Frontal cortex (tissue), 4 donors: ENCODE data around the gene KCNQ2. TPM values are rescaled to one million over a fixed set of nuclear protein-coding genes. Genes with fewer than 3 reads are reported as not detected.
"Not testable (repeated sequence)": the region's sequence is repeated elsewhere in the genome, so short reads cannot be mapped to it uniquely, and the experiment has no call there.

Source experiments
- DNase-seq, 2 donors: peaks; one replicate each; pipeline ENCODE4 v3.0.0; 2012; ENCODE audit warnings: low spot score in 2 of 2
- FAIRE-seq: peaks from 2 replicates; lab custom pipeline; 2012; peaks lifted over from hg19 to GRCh38; lab: Jason Lieb, UNC
- total RNA-seq: library from RNA; depleted of rRNA; stranded (reverse); fragments of >200 nt; gene quantifications from one replicate; pipeline ENCODE4 v1.2.3, GENCODE V29; 2014
- donor health status: control.
- donor health status: control.
- donor health status: control.

Gene KCNQ2
- 159 TPM for total RNA-seq

DNA sequence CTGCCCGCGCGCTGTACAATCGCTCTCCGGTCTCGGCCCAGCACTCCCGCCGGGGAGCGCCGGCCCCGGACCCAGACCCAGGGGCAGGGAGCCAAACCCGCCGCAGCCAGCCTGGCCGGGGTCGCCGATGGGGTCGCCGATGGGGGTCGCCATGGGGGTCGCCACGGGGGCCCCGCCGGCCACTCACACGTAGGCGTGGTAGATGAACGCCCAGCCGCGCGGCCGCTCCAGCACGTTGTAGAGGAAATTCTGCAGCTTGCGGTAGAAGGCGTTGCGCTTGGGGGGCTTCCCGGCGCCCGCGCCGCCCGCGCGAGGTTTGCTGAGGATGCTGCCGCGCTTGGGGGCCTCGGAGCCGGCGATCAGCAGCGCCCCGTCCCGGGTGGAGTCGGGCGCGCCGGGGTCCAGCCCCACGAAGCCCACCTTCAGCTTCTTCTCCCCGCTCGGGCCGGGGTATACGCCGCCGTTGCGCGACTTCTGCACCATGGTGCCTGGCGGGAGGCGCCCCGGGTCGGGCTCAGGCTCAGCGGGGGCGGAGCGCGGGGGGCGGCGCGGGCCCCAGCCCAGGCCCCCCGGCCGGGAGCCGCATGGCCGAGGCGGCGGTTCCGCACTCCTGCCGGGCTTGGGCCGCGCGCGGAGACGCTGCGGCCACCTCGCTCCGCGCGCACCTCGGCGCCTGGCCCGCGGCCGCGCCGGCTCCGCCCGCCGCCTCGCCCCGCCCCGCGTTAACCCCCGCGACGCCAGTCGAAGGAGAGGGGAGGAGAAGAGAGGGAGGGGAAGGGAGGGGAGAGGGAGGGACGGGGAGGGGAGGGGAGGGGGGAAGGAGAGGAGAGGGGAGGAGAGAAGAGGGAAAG lies at the start of gene KCNQ2:
Gene KCNQ2 (minus strand): TSS at position 675 of the 851 bp plus-strand sequence. CDS start 192 bp downstream, at position 483.
- DNase-seq (peak in 1 of 2 donors; percentile 58), FAIRE-seq (no peak)

DNA sequence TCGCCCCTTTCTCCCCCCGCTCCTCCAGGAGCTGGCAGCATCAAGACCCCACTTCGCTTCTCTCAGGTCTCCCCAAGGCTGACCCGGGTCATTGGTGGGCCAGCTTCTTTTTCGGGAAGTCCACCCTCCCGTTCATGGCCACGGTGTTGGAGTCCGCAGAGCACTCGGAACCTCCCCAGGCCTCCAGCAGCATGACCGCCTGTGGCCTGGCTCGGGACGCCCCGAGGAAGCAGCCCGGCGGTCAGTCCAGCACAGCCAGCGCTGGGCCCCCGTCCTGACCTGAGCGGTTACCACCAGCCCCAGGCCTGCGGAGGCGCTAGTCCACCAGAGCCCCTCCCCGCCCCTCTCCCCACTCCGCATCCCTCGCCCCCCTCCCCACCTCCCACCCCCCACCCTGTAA lies 49.1 kb upstream of the KCNQ2 start:
- FAIRE-seq (no peak), DNase-seq (no peak)

DNA sequence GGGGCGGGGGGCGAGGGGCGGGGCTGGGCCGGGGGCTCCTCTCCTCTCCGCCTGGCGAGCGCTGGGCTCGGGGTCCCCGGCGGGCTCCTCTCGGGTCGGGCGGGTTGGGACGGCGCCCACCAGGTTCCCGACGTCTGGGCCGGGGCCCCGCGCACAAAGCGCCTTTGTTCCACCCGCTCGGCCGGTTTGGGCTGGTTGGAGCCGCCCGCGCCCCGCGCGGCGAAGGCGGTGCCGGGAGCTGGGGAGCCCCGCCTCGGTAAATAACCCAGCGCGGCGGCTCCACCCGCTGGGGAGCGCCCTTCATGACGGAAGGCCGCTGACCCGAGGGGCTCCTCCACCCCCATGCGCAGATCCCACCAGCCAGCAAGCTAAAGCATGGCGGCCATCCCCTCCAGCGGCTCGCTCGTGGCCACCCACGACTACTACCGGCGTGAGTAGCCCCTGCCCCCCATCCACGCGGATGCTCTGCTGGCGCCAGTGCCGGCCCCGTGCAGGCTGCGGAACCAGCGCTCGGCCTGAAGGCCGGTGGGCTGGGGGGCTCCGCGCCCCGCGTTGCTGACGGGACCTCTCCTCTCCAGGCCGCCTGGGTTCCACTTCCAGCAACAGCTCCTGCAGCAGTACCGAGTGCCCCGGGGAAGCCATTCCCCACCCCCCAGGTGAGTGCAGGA lies 48.6 kb upstream of the KCNQ2 start:
- FAIRE-seq, result no peak
- peak; percentile 85 to 95 for DNase-seq

DNA sequence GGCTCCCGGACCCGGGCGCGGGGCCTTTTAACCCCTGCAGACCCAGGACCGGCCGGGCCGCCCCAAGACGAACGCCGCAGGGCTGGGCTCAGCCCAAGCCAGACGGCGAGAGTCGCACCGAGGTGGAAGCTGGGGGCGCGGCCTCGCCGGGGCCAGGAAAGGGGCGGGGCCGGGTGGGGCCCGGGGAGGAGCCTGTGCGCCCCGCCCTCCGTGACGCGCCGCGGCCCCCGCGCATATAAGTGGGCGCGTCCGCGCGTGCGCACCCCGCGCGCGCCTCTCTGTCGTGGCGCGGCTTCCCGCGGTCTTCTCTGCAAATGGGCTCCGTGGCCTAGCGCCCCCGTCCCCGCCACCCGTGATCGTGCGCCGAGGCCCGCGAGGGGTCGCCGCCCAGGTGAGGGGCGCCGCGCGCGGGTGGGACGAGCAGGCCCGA lies 48.1 kb upstream of the KCNQ2 start, which contains the start of gene PPDPF:
Gene PPDPF (plus strand): TSS at position 262 of the 430 bp plus-strand sequence. CDS start 544 bp downstream, outside the sequence.
- FAIRE-seq (no peak), DNase-seq (peak; percentile 100)

DNA sequence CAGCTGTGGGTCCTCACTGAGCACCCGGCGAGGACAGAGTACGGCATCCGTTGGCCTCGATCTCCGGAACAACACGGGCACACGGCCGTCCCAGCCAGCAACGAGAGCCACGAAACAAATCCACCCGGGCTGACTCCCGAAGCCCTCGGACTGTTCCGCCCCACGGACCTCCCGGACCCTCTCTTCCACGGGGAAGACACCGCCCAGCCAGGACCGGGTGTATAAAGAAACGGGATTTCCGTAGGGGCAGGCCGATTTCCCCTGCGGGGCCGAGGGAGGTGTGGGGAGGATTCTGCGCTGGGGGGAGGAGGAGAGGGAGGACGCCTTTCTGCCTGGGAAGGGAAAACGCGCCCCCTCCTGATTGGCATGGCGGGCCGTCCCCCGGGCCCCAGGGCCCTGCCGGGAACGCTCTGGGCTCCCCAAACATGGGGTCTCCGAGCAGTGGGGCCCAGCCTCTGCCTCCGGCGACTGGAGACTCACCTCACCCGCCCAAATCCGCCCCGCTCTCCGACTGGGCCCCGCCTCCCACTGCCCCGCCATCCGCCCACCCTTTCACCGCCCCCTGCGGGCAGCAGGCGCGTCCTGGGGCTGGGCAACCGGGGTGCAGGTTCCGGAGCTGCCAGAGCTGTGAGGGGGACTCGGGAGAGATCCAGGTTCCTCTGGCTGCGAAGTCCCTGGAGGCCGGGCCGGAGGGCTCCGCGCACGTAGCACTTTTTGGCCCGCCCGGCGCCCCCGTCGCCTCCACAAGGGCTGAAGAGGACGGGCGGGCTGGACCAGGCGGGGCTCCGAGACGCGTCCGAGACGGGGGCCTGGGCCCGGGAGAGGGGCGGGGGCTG lies 47.4 kb upstream of the KCNQ2 start:
- peak in 1 of 2 donors; percentile 65 for DNase-seq
- FAIRE-seq, result no peak

DNA sequence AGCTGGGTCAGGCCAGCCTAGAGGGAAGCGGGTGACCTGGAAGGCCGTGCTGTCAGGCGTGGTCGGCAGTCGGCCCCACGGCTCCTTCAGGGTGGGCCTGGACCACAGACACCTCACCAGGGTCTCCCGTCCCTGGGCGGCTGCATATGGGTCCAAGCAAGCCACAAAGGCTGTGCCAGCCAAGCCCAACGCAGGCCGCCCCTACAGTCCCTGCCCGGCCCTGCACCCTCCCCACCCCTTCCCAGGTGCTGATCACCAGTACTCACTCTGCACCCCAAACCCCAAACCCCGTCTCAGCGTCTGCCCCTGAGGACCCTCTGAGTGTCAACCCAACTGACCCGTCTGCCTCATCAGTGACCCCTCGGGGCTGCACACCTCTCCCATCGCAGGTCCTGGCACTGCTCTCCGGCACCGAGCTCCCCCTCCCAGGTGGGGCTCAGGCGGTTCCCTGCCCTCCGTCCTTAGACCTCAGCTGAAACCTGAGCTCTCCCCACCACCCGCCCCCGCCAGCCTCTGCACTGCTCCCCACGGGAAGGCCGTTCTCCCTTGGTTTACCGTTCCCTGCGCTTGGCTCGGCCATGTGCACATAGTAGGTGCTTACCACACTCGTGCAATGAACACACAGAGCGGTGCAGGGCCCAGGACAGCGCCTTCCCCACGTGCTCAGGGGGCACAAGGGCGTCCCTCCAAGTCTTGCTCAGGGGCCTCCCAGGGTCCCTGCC lies 46.7 kb upstream of the KCNQ2 start:
- DNase-seq, result no peak
- no peak for FAIRE-seq

DNA sequence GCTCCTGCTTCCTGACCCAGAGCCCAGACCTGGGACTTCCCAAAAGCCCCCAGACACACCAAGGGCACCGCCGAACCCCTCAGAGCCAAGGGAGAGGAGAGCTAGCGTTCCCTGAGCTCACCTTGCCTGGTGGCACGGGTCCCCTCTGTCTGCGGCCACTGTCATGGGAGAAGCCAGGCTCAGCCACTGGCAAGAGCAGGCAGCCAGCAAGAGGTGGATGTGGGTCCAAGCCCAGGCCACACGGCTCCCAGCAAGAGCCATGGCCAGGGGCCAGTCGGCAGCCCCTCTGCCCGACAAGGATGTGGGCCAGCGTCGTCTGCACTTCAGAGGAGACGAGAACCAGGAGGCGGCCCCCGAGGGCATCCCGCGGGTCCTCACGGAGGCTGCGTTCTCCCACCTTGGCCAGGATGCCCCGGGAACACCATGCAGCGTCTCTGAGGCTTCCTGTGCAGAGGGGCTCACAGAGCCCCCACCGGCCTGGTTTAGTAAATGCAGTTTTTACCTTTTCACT lies 46.0 kb upstream of the KCNQ2 start:
- FAIRE-seq (no peak), DNase-seq (peak in 1 of 2 donors; percentile 26)

DNA sequence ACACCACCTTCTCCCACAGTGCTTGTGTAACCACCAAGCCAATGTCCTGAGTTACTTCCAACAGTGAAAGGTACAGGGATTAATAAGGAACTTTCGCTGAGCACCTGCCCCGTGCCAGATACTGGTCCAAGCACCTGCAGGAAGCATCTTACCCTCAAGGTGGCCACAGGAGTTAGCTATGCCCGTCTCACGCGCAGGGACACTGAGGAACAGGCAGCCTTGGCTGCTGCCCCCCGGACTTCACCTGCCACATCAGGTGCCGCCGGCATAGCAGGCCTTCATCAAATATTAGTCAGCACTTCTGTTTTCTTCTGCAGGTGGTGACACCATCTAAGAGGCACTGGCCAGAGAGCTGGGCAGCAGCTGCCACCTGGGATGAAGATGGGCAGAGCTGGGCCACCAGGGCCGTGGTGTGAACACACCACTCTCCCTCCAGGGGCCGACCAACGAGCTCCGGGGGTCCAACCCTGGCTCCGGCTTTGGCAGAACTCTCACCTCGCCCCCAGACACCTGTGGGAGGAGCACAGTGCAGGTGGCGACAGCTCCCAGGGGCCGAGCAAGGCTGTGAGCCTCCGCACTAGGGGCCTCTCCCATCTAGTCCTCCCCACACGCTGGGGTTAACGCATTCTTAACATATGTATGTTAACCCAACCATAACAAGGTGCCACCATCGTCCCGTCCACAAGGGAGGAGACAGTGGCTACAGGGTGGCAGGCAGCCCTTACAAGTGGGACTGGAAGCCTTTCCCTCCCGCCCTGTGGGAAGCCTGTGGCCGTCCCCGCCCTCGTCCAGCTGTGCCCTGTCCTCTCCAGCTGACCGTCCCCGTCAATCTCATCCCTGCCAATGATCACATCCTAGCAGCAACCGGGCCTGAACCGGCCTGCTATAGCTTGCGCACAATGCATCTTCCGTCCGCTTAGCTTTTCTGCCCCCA lies 45.2 kb upstream of the KCNQ2 start:
- DNase-seq (no peak), FAIRE-seq (no peak)

DNA sequence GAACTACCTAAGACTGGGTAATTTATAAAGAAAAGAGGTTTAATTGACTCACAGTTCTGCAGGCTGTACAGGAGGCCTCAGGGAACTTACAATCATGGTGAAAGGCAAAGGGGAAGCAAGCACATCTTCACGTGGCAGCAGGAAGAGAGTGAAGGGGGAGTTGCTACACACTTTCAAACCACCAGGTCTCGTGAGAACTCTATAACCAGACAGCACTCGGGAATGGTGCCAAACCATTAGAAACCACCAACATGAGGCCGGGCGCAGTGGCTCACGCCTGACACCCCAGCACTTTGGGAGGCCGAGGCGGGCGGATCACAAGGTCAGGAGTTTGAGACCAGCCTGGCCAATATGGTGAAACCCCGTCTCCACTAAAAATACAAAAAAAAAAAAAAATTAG lies 42.1 kb upstream of the KCNQ2 start:
- DNase-seq, FAIRE-seq: not testable (repeated sequence)

DNA sequence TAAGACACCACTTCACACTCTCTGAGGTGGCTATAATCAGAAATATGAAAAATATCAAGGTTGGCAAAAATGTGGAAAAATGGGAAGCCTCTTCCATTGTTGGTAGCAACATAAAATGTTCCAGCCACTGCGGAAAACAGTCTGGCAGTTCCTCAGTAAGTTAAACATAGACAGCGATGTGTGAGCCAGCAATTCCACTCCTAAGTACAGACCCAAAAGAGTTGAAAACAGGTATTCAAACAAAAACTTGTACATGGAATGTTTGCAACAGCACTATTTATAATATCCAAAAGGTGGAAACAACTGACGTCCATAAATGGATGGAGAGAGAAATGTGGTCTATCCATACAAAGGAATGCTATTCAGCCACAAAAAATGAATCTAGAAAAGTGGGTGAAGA lies 40.8 kb upstream of the KCNQ2 start:
- DNase-seq (no peak), FAIRE-seq (no peak)

DNA sequence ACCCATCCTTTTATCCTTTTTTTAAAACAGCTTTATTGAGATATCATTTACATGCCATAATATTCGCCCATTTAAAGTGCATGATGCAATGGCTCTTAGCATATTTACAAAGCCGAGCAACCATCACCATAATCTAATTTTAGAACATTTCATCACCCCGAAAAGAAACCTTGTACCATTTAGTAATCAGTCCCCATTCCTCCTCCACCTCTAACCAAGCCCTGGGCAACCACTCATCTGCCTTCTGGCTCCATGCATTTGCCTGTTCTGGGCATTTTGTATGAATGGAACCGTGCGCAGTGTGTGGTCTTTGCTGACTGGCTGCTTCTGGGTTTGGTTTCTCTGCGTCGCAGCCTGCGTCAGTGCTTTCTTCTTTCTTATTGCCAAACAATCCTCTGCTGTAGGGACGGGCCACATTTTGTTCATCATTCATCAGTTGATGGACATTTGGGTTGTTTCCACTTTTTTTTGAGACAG lies 36.7 kb upstream of the KCNQ2 start:
- FAIRE-seq (no peak), DNase-seq (no peak)

DNA sequence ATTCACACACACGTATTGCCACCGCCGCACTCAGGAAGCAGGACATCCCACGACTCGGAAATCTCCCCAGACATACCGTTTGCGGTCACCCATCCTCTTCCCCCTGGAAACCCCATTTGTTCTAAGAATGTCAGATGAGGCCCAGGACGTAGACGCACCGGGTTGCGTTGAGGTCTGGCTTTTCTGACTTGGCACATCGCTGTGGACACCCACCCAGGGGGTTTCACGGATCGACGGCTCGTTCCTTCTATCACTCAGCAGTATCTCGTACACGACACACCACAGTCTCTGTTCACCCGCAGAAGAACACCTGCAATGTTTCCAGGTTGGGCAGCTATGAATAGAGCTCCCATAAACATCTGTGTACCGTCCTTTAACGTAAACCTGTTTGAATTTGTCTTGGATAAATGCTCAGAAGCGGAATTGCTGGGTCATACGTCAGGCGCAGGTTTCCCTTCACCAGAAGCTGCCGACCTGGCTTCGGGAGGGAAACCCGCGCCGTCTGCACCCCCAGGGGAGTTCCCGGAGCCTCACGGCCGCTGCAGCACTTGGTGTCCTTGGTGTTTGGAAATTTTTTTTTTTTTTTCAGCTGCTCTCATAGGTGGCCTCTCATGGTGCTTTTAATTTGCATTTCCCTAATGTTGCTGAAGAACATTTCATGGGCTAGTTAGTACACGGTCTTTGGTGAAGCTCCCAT lies 35.8 kb upstream of the KCNQ2 start:
- no peak for FAIRE-seq
- DNase-seq, result no peak

DNA sequence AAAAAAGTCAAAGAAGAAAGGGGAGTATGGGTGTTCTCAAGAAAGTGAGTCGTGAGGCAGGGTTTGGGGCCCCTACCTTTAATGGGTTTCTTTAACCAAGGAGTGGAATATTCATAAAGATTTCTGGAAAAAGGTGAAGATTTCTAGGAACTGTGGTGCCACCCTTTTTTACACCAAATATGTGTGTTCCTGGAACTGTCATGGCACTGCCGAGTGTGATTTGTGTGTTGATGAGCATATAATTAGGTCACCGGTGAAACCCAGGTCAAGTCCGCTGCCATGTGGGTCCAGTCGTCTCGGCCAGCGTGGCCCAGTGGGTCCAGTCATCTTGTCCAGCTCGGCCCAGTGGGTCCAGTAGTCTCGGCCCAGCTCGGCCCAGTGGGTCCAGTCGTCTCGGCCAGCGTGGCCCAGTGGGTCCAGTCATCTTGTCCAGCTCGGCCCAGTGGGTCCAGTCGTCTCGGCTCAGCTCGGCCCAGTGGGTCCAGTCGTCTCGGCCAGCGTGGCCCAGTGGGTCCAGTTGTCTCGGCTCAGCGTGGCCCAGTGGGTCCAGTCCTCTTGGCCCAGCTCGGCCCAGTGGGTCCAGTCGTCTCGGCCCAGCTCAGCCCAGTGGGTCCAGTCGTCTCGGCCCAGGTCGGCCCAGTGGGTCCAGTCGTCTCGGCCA lies 34.8 kb upstream of the KCNQ2 start:
- FAIRE-seq, result no peak
- no peak for DNase-seq

DNA sequence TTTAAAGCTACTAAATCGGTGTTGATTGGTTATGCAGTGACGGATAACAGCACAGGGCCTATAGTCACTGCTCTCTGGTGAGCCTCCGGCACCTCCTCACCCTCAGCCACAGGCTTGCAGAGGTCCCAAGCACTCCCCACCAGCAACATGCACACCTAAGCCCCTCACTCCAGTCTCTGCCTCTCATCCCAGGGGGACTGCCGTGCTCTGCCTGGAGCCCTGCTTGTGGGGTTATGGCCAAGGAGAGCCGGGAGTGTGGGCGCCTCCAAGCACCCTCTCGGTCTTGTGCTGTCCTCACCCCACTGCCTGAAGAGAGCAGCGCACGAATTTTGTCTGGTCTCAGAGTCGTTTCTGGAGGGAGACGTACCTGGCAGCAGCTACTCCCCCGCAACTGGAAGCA lies 33.3 kb upstream of the KCNQ2 start:
- DNase-seq, result no peak
- FAIRE-seq, result no peak

DNA sequence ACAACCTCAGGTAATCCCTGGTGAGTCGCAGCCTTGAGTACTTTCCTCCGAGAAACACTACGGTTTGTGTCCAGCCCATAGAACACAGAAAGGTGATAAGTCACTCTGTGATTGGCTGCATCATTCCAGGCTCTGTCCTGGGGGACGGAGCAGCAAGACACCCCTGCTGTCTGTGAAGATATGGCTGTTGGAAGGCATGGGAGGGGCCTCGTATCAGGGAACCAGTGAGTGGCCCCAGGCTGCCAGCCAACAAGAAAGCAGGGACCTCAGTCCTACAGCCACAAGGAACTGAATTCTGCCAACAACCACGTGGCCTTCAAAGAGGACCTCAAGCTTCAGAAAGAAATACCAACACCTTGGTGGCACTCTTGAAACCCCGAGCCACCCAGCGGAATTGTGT lies 32.8 kb upstream of the KCNQ2 start:
- no peak for DNase-seq
- FAIRE-seq, result no peak

DNA sequence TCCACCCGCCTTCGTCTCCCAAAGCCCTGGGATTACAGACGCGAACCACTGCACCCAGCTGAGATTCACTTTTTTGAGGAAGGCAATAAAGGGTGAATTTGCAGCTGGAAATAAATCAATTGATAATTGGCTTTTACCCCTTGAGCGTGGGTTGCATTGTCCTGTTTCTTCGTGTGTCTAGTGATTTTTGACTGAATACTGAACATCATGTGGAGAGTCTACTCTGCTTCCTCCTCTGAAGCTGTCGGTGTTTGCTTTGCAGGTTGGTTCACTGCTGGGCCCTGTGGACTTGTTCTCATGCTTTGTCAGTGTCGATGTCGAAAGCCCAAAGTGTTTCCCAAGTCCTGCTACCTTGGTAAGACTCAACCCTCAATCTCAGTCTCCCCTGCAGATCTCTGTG lies 32.2 kb upstream of the KCNQ2 start:
- DNase-seq, result no peak
- no peak for FAIRE-seq

DNA sequence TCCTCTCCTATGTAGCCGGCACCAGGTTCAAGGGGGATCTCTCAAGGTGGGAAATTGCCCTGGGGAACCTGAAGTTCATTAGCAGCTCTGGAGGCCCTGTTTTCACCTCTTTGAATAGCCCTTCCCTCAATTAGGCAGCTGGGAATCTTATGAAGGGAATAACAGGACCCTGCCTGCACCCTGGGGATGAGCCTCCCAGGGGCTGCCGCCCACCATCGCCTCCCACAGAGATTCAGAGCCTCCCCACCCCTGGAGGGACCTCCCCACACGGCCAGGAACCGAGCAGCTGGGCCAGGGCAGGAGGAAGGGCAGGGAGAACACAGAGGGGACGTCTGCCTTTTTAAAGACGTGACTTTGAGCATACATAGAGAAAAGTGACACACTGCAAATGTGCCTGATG lies 31.1 kb upstream of the KCNQ2 start:
- DNase-seq, result no peak
- FAIRE-seq, result no peak
